SU-DHL-6 (cell line): ENCODE data around the gene MAP2K7.

Experiments used
- H2AFZ ChIP-seq: fragments of 200-600 bp; sonication (generic); 2 replicates; pipeline ENCODE4 v1.6.1; 2014; ENCODE audit warnings: low read depth, mild to moderate bottlenecking, moderate library complexity, mixed read lengths, antibody characterized with exemption, low read length; ENCODE audit not compliant: severe bottlenecking
- H3F3A ChIP-seq: fragments of 200-600 bp; shearing (Covaris generic); 2 replicates; pipeline ENCODE4 v1.6.0; 2016; ENCODE audit warnings: antibody characterized with exemption, mild to moderate bottlenecking; ENCODE audit not compliant: insufficient read depth
- H3K27ac ChIP-seq: fragments of 200-600 bp; sonication (generic); 2 replicates; pipeline ENCODE4 v1.5.1; 2016; ENCODE audit warnings: low read depth, mild to moderate bottlenecking, low read length, moderate library complexity, mixed read lengths
- H3K27me3 ChIP-seq: fragments of 200-600 bp; sonication (generic), shearing (Covaris generic); 2 replicates; pipeline ENCODE4 v1.6.0; 2014; ENCODE audit warnings: mild to moderate bottlenecking, low read length
- H3K36me3 ChIP-seq: fragments of 200-600 bp; sonication (generic); 2 replicates; pipeline ENCODE4 v1.6.1; 2014; ENCODE audit warnings: mild to moderate bottlenecking, low read length, mixed read lengths
- H3K4me2 ChIP-seq: fragments of 300-600, 200-600 bp; shearing (Covaris generic), sonication (generic); 2 replicates; pipeline ENCODE4 v1.6.0; 2014; ENCODE audit warnings: low read length, low read depth, mild to moderate bottlenecking; ENCODE audit not compliant: poor library complexity, severe bottlenecking
- H3K4me3 ChIP-seq: fragments of 200-600 bp; sonication (generic); 2 replicates; pipeline ENCODE4 v1.5.1; 2014; ENCODE audit warnings: antibody characterized with exemption, low read length, mild to moderate bottlenecking, mixed read lengths; ENCODE audit not compliant: insufficient read depth, poor library complexity, severe bottlenecking
- H3K79me2 ChIP-seq: fragments of 200-600 bp; sonication (generic); 2 replicates; pipeline ENCODE4 v1.6.1; 2014; ENCODE audit warnings: mild to moderate bottlenecking, low read length, moderate library complexity; ENCODE audit not compliant: insufficient read depth
- H3K9ac ChIP-seq: fragments of 200-600 bp; sonication (generic); 2 replicates; pipeline ENCODE4 v1.7.0; 2014; ENCODE audit warnings: mild to moderate bottlenecking, low read length
- H3K9me2 ChIP-seq: fragments of 200-600 bp; sonication (generic); replicated peaks from 2 replicates; pipeline ENCODE4 v1.6.1; 2014; ENCODE audit warnings: low read length; ENCODE audit not compliant: insufficient read depth
- H3K9me3 ChIP-seq: fragments of 200-600 bp; sonication (generic); 2 replicates; pipeline ENCODE4 v1.6.1; 2014; ENCODE audit warnings: low read length, mixed read lengths; ENCODE audit not compliant: insufficient read depth
- H4K20me1 ChIP-seq: fragments of 200-600 bp; sonication (generic); 2 replicates; pipeline ENCODE4 v1.6.1; 2014; ENCODE audit warnings: low read depth, mild to moderate bottlenecking, antibody characterized with exemption, low read length, moderate library complexity, mixed read lengths
- CTCF ChIP-seq: fragments of 200-600 bp; sonication (generic); IDR thresholded peaks from one replicate; pipeline ENCODE4 v1.5.1; 2017; ENCODE audit warnings: antibody characterized with exemption, mild to moderate bottlenecking, low read length, moderate library complexity; ENCODE audit not compliant: insufficient read depth, poor library complexity, severe bottlenecking
- EZH2phosphoT487 ChIP-seq: fragments of 200-600 bp; sonication (generic), shearing (Covaris generic); conservative IDR thresholded peaks from 2 replicates; pipeline ENCODE4 v1.6.1; 2018; ENCODE audit warnings: mild to moderate bottlenecking, antibody characterized with exemption, low read length, moderate library complexity, mixed read lengths

The MAP2K7 gene

GRCh38 chr19:7931221-7932061, 27.8 kb downstream of the MAP2K7 start:
- Histone ChIP-seq H3K36me3 (no peaks in the 10 kb centered on the region), H3K27me3 (no peaks in the 10 kb centered on the region), H3K79me2 (no peaks in the 10 kb centered on the region), H3K27ac (no peak overlapping the region), H3K4me2 (no peak overlapping the region), H2AFZ (no peak overlapping the region), H3K4me3 (no peak overlapping the region), H3K9me3 (no peaks in the 10 kb centered on the region), H4K20me1 (no peaks in the 10 kb centered on the region), H3F3A (peaks cover 5% of the 10 kb centered on the region; the same call in 1 of the 2 replicates), H3K9ac (no peak overlapping the region), H3K9me2 (no peaks in the 10 kb centered on the region)
- TF ChIP-seq EZH2phosphoT487: no peak
- no peak for TF ChIP-seq CTCF

GRCh38 chr19:7932276-7932929, 28.7 kb downstream of the MAP2K7 start:
- H3F3A ChIP-seq: peaks cover 5% of the 10 kb centered on the region; the same call in 1 of the 2 replicates
- no peak overlapping the region for H3K27ac ChIP-seq
- H3K36me3 ChIP-seq: no peaks in the 10 kb centered on the region
- no peaks in the 10 kb centered on the region for H3K9me2 ChIP-seq
- H3K4me3 ChIP-seq: no peak overlapping the region
- no peaks in the 10 kb centered on the region for H3K9me3 ChIP-seq
- H4K20me1 ChIP-seq: no peaks in the 10 kb centered on the region
- no peaks in the 10 kb centered on the region for H3K79me2 ChIP-seq
- TF ChIP-seq EZH2phosphoT487 (no peak), CTCF (no peak)
- H3K27me3 ChIP-seq: no peaks in the 10 kb centered on the region
- no peak overlapping the region for H2AFZ ChIP-seq
- H3K4me2 ChIP-seq: no peak overlapping the region
- no peak overlapping the region for H3K9ac ChIP-seq

- H3K36me3 ChIP-seq: no peaks in the 10 kb centered on the region
Observed at GRCh38 chr19:7932930-7933300, 29.2 kb downstream of the MAP2K7 start.

More at GRCh38 chr19:7932930-7933300, 29.2 kb downstream of the MAP2K7 start:
- H3K4me3 ChIP-seq: no peak overlapping the region
- H2AFZ ChIP-seq: no peak overlapping the region
- H3K4me2 ChIP-seq: no peak overlapping the region
- H3K9me3 ChIP-seq: no peaks in the 10 kb centered on the region
- H3K27me3 ChIP-seq: no peaks in the 10 kb centered on the region
- H3K79me2 ChIP-seq: no peaks in the 10 kb centered on the region
- no peaks in the 10 kb centered on the region for H4K20me1 ChIP-seq
- no peak overlapping the region for H3K27ac ChIP-seq
- no peaks in the 10 kb centered on the region for H3K9me2 ChIP-seq
- peaks cover 5% of the 10 kb centered on the region; the same call in 1 of the 2 replicates for H3F3A ChIP-seq
- TF ChIP-seq CTCF (no peak), EZH2phosphoT487 (no peak)
- H3K9ac ChIP-seq: no peak overlapping the region
